DMS53 treated with DMSO at 0.1 percent for 48 hours (cell line): ENCODE data around the gene TTC33.
"Not testable (repeated sequence)": the region's sequence is repeated elsewhere in the genome, so short reads cannot be mapped to it uniquely, and the experiment has no call there.

Experiments used
- DNase-seq: peaks from one replicate; lab custom pipeline; 2025; ENCODE audit not compliant: unreplicated experiment; lab: John Stamatoyannopoulos, UW

The TTC33 gene

DNA sequence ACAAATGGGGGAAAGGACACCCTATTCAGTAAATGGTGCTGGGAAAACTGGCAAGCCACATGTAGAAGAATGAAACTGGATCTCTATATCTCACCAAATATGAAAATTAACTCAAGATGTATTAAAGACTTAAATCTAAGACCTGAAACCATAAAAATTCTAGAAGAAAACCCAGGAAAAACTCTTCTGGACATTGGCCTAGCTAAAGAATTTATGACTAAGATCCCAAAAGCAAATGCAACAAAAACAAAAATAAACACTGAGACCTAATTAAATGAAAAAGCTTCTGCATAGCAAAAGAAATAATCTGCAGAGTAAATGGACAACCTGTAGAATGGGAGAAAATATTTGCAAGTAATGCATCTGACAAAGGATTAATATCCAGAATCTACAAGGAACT is 99.7 kb downstream of the TTC33 start:
- not testable (repeated sequence) for DNase-seq

DNA sequence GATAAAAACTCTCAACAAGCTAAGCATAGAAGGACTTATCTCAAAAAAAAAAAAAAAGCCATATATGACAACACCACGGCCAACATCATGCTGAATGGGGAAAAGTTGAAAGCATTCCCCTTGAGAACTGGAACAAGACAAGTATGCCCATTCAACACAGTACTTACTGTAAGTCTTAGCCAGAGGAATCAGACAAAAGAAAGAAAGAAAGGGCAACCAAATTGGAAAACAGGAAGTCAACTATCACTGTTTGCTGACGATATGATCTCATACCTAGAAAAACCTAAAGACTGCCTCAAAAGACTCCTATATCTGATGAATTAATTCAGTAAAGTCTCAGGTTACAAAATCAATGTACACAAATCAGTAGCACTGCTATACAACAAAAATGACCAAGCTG is 100.6 kb downstream of the TTC33 start:
- DNase-seq = no peak

DNA sequence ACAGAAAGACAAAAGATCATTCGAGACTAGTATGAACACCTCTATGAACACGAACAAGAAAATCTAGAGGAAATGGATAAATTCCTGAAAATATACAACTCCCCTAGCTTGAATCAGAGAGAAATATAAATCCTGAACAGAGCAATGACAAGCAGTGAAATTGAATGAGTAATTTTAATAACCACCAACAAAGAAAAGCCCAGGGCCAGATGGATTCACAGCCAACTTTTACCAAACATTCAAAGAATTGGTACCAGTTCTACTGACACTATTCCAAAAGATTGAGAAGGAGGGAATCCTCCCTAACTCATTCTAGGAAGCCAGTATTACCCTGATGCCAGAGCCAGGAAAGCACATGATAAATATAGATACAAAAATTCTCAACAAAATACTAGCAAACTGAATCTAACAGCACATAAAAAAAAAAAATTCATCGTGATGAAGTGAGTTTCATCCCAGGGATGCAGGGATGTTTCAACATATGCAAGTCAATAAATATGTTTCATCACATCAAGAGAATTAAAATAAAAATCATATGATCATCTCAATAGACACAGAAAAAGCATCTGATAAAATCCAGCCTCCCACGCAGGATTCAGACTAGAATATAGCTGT is 101.3 kb downstream of the TTC33 start:
- DNase-seq = no peak

DNA sequence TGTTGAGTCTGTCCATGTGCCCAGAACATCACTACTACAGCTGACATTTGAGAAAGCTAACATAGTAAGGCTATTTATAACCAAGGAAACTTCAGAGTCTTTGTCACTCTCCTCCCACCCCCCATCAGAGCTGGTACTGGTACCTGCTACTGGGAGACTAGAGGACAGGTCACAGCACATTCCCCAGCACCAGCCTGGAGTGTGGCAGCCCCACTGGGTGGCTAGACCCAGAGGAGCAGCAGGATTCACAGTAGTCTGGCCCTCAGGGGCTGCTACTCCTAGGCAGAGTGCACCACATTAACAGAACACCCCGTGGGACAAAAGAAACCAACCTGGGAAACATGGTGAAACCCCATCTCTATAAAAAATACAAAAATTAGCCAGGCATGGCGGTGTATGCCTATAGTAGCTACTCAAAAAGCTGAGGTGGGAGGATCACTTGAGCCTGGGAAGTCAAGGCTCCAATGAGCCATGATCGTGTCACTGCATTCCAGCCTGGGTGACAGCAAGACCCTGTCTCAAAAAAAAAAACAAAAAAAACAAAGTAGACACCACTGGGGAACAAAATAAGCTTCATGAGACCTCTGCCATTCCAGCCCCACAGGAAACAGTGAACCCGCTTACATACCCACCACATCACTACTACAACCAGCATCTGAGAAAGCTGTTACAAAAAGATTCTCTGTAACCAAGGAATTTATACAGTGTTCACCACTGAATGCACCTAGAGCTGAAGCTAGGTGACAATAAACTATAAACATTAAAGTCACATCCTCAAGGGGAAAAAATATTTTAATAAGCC is 102.3 kb downstream of the TTC33 start:
- no peak for DNase-seq

DNA sequence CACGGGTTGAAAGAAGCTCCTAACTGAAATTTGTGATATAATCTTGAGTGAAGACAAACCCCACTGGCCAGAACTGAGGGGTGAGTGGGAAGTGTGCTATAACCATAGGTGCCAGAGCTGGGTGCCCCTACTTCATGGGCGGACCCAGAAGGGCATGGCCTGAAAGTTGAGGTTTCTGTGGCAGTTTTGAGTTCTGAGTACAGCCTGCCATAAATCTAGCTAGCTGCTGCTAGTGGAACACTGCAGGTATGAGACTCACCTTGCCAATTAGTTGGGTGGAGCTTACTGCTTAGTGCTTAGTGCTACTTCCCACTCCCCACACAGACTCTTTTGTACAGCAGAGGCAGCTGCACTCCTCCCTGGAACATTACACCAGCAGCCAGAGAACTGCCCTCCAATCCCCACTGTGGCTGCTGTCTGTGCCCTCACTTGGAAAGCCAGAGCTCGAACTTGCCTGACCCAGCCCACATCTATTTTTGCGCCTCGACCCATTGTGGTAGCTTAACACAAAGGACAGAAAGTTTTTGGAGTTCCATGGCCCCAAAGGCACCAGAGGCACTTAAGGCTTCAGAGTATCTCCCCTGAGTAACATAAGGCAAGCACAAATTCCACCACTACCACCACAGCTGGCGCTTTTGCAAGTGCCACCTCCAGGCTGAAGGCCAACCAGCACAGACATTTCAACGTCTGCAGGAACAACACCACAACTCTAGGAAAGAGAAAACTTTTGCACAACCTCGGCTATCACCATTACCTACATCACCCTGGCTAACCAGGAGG is 103.1 kb downstream of the TTC33 start:
- no peak for DNase-seq

DNA sequence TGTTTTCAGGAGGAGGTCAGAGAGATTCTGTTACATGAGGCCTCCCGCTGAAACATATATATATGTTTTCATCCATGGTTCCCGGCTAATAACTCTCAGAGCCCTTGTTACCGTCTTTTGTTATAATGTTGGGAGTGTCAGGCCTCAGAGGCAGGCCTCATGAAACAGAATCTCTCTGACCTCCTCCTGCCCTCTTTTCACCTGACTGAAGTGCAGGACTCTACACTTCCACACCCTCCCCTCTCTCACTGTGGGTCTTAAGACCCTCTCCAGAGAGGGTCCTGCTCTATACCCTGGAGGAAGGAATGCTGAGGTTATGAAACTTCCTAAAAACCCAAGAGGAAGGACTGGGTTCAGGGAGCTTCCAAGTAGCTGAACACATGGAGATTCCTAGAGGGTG is 104.6 kb downstream of the TTC33 start:
- no peak for DNase-seq

DNA sequence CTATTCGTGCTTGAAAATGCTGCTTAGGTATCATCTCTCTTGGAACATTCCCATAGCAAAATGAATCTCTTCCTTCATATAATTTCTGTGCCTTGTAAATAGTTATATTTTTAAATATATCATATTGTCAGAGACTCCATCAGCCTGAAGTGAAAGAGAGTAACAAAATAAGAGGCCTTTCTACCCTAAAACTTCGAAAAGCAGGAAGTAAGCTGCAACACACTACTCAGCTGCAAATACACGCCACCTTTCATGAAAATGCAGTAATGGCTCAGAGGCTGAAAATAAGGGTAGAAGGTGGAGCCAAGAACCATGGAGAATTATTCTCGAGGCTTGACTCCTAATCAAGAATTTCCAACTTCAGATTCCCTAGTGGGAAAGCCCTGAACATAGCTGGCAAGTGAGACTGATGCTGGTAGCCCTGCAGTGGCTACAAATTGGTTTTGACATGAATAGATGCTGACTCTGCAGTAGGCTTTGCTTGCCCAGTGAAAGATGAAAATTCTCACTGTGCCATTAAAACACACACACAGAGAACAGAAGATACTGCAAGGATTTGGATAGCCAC is 106.2 kb downstream of the TTC33 start:
- no peak for DNase-seq

DNA sequence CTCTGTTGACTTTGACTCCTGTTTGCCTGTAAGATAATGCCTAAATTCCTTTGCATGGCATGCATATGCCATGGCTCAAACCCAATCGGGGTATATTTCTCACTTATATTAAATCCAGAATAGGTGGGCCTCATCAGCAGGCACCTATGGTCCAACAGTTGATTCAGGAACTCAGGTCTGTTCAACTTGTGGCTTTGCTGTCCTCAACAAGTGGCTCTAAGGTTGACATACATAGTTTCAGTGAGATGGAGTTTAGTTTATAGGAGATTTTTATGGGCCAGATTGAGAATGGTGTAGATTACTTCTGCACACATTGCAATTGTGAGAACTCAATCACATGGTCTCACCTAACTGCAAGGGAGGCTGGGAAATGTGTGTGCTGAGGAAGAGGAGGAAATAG is 107.6 kb downstream of the TTC33 start:
- no peak for DNase-seq

DNA sequence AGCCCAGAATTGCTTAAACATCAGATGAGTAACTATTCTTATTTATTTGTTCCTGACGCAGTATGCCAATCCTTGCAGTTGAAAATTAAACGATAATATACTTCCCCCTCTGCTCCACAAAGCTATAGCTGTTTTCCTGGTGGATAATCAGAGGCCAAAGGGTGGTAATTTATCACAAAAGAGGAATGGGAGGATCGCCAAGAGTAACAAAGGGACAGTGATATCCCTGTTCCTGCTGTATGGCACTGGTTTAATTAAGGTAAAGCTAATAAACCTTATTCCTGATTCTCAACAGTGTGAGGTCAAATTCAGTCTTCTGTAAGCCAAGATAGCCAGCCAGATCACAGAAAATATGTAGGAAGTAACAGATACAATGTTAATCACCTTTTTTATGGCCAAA is 109.5 kb downstream of the TTC33 start:
- no peak for DNase-seq

DNA sequence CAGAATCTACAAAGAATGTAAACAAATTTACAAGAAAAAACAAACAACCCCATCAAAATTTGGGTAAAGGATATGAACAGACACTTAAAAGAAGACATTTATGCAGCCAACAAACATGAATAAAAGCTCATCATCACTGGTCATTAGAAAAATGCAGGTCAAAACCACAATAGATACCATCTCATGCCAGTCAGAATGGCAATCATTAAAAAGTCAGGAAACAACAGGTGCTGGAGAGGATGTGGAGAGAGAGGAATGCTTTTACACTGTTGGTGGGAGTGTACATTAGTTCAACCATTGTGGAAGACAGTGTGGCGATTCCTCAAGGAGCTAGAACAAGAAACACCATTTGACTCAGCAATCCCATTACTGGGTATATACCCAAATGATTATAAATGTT is 116.2 kb downstream of the TTC33 start:
- DNase-seq = not testable (repeated sequence)

DNA sequence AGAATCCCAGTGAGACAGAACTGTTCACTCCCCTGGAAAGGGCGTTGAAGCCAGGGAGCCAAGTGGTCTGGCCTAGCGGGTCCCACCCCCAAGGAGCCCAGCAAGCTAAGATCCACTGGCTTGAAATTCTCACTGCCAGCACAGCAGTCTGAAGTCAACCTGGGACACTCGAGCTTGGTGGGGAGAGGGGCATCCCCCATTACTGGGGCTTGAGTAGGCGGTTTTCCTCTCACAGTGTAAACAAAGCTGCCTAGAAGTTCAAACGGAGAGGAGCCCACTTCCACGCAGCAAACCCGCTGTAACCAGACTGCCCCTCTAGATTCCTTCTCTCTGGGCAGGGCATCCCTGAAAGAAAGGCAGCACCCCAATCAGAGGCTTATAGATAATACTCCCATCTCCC is 121.2 kb downstream of the TTC33 start:
- DNase-seq = no peak

DNA sequence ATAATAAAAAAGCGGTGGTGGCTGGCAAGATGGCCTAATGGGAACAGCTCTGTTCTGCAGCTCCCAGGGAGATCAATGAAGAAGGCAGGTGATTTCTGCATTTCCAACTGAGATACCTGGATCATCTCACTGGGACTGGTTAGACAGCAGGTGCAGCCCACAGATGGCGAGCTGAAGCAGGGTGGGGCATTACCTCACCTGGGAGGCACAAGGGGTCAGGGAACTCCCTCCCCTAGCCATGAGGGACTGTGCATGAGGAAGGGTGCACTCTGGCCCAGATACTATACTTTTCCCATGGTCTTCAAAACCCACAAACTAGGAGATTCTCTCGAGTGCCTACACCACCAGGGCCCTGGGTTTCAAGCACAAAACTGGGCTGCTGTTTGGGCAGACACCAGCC is 121.6 kb downstream of the TTC33 start:
- DNase-seq = no peak

DNA sequence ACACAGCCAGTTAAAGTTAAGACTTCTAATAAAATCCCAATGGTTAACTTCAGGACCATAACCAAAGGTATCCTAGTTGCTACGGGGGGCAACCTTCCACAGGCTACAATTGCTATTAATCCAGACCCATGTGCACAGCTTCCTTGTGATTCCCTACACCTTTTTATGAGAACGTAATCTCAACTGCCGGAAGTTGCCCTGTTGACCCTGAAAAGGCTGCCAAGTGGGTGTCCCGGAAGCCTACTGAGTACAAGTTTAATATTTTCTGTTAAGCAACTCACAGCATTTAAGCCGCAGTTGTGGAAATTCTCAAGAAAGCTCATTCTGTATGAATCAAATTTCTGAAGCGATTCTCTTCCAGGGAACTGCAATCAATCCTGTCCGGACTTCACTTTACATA is 124.5 kb downstream of the TTC33 start:
- no peak for DNase-seq

DNA sequence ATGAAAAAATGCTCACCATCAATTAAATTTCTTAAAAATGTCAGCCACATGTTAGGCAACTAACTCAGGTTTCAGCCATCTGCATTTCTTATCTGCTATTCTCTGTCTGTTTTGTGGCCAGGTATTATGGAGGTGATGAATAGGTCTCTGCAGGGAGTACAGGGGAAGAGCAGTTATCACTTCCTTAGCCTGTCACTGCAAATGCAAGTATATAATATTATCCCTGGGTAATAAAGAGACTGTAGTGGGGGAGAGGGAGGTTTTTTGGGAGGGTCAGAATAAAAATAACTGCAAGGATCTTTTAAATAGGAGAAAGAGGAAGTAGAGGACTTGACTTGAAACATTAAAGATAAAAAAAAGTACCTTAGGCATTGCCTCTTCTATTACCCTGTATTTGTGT is 125.6 kb downstream of the TTC33 start:
- DNase-seq = no peak

DNA sequence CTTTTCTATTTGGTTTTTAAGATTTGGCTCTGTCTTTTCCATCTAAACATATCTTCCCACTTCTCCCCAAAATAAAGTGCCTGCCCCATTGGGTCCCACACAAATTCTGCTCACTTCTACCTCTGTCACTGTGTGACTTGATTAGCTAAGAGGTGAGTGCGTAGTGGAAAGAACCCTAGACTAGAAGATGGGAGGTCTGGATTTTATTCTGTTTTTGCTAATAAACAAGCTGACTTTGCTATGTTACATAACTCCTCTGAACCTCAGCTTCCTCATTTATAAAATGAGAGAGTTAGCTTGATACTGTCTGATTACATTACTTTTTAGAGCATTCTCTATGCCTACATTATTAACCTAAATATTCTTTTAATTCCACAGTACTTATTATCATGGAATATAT is 127.4 kb downstream of the TTC33 start:
- DNase-seq = no peak

DNA sequence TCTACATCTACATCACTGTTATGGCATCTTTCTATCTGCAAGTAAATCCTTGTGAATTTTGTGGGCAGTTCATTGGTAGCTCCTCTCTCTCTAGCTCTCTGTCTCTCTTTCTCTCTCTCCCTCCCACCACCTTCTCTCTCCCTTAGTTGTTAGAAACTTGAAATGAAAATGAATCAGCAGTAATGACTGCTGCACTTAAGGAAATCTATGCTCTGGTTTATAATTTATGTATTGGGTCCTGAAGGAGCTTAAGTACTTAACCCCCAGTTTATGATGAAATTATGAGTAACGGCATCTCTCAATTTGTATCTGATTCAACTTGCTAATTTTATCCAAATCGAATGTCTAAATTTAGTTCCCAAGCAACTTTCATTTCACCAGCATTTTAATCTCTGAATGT is 128.1 kb downstream of the TTC33 start:
- no peak for DNase-seq

DNA sequence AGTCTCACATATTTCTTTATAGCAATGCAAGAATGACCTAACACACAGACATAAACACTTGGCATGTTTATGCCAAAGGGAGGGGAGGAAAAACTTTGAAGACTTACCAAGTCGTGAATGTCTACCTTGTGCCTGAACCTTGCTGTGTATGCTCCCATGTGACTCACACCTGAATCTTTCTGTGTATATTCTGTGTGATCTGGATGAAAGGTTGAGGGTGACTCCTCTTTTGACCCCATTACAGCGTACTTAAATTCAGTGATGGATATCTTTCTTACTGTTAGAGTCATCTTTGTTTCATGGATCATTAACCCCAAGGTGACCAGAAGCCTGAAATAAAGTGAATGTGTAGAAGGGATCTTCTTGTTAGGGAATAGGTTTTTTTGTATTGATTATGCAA is 129.0 kb downstream of the TTC33 start:
- no peak for DNase-seq

DNA sequence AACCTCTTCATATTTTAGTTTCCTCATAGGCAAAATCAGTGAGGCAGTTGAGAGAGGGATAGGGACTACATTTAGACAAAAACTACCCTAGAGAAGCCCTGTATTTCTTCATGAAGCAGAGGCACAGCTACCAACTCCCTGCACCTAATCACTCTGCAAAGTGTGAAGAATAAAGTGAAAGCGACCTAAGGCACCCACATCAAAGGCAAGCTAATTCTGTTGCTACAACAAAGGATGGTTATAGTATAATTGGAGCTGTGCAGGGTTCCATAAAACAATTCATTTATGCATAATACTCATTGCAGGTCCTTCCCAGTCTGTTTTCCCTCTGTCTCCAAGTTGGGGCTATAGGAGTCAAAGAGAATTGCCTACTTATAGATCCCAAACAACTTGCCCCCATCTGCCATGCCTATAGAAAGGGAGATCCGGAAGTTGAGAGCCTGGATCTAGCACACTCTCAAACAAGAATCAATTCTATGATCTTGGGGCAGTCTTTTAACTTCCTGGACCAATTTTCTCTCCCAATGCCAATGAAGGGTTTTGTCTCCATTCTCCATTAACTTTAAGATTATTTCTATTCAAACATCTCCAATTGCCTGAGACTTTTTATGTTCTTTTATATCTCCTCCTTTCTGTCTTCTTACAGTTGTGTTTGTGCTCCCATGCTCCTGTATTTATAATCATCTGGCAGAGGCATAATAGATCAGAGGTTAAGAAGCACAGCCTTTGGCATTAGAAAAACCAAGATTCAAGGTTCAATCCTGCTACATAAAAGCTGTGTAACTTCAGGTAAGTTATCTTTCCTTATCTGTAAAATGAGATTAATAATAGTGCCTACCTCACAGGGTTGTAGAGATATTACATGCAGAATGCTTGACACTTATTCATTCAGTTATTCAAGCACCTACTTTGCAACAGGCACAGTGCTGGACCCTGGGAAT is 132.0 kb downstream of the TTC33 start:
- no peak for DNase-seq

DNA sequence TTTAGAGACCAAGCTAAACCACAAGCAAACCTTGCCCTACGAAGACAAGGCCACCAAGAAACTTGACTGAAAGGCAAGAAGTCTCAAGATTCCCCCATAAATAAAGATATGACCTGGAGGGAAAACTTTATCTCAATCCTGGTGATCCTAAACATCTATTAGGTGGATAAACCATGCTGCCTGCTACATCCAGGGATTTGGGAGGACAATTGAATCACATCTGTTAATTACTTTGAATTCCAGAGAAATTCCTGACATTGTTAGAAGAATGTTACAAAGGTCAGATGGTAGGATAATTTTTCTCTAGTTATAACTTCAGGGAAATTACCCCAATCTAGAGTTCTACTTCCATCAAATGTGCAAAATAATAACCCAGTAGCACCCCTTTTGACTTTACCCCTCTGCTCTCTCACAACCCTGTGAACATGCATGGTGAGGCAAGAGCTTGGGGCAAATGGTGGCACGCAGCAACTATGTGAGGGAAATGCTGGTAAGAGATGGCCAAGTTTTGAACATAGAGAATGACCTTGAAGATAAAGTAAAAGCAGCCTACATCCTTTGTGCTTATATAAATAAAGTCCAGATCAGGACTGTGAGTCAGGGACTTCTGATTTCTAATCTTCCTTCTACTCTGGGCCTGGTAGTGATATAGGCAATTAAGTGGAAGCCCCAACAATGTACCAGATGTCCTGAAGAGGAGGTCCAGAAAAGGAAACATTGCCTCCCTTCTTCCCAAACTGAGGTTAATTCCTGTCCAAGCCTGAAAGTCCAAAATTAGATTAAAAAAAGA is 133.1 kb downstream of the TTC33 start:
- no peak for DNase-seq

DNA sequence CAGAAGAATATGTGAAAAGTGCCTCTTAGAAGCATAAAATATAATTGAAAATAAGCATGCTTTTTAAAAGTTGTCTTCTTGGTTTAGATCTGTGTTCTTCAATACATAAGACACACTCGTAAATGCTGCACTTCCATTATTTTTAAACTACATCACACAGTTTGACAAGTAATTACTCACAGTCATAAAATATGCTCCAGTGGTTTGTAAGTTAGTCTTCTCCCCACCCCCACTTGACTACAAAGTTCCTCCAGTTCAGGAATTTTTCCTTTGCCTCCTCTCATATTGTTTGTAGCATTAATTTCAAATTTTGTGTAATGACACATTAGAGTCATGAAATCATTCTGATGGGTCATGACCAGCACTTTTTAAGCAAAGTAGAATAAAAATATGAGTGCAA is 136.3 kb downstream of the TTC33 start:
- DNase-seq = no peak
